Measurements from ENCODE around the gene CCDC7.

- TF ChIP-seq CTCF (IDR thresholded peaks at IDR 0.05; ENCODE audit: borderline replicate concordance, extremely low read depth, low read length, poor library complexity, severe bottlenecking) (no peak), EZH2 (IDR thresholded peaks at IDR 0.05; ENCODE audit: borderline replicate concordance, low read depth, low read length, severe bottlenecking) (no peak)
Observed at GRCh38 chr10:32426186-32426585, 19.8 kb upstream of the CCDC7 start.
